Fibroblast of lung (primary cell): Measurements from ENCODE around the gene CCNO.

Experiments
- CTCF ChIP-seq, 2 donors: IDR thresholded peaks in 1 of 2; conservative IDR thresholded peaks in 1 of 2; 1 replicate in 1 of 2; 2 replicates in 1 of 2; pipeline ENCODE4 v1.5.1; 2011 to 2012; ENCODE audit warnings: low read length in 2 of 2, control low read depth in 1 of 2, inconsistent platforms in 1 of 2, low read depth in 1 of 2, mild to moderate bottlenecking in 1 of 2
- EZH2 ChIP-seq: IDR thresholded peaks from 2 replicates; pipeline ENCODE4 v1.5.1; 2012; ENCODE audit warnings: low read length, control low read depth, mild to moderate bottlenecking; ENCODE audit errors: missing control alignments

- TF ChIP-seq EZH2 (peak; percentile 25), CTCF (conservative IDR thresholded peaks at IDR 0.05 in 1 of 2, IDR thresholded peaks at IDR 0.05 in 1 of 2; ENCODE audit: low read depth in 1 of 2, low read length in 2 of 2) (no peak)
These were observed at the start of gene CCNO for GRCh38 chr5:55232985-55233928.
